OCI-LY7 (cell line): ENCODE data around the gene RNF13. TPM values are rescaled to one million over a fixed set of nuclear protein-coding genes. Genes with fewer than 3 reads are reported as not detected.

ENCODE experiments used
- BruUV-seq: library from RNA; stranded (reverse); fragments of 400-500 nt; replicated peaks from 2 replicates; lab custom pipeline; 2021; lab: Mats Ljungman, UMichigan
- CTCF ChIA-PET: fragments of 300-600 bp; sonication (Branson Sonifier 250); formaldehyde crosslinking; loops from one replicate; lab custom pipeline; 2022; ENCODE audit warnings: antibody characterized with exemption; ENCODE audit not compliant: unreplicated experiment; lab: Charles Lee
- POLR2A ChIA-PET: fragments of 300-600 bp; sonication (Branson Sonifier 250); formaldehyde crosslinking; loops from one replicate; lab custom pipeline; 2022; ENCODE audit warnings: antibody characterized with exemption; lab: Charles Lee
- DNase-seq: peaks from one replicate; pipeline ENCODE4 v3.0.0-alpha.2; 2015; ENCODE audit warnings: low spot score
- H2AFZ ChIP-seq: fragments of 200-600 bp; sonication (generic), shearing (Covaris generic); 2 replicates; pipeline ENCODE4 v1.6.1; 2014; ENCODE audit warnings: mild to moderate bottlenecking, antibody characterized with exemption, low read length, moderate library complexity
- H3K27ac ChIP-seq: fragments of 200-600 bp; sonication (generic); 2 replicates; pipeline ENCODE4 v1.5.1; 2014; ENCODE audit warnings: mixed run types, low read depth, mild to moderate bottlenecking, moderate library complexity, low read length, inconsistent platforms; ENCODE audit not compliant: poor library complexity, severe bottlenecking
- H3K36me3 ChIP-seq: fragments of 200-600 bp; sonication (generic); 2 replicates; pipeline ENCODE4 v1.6.1; 2014; ENCODE audit warnings: mild to moderate bottlenecking, antibody characterized with exemption, low read length, moderate library complexity, mixed read lengths; ENCODE audit not compliant: insufficient read depth
- H3K4me1 ChIP-seq: fragments of 200-600 bp; sonication (generic); 2 replicates; pipeline ENCODE4 v1.5.1; 2014; ENCODE audit warnings: mild to moderate bottlenecking, low read length; ENCODE audit not compliant: insufficient read depth, poor library complexity, severe bottlenecking
- H3K4me2 ChIP-seq: fragments of 200-600 bp; sonication (generic); 2 replicates; pipeline ENCODE4 v1.6.1; 2014; ENCODE audit warnings: mild to moderate bottlenecking, low read length
- H3K4me3 ChIP-seq: fragments of 200-600 bp; sonication (generic); 2 replicates; pipeline ENCODE4 v1.5.1; 2014; ENCODE audit warnings: mild to moderate bottlenecking, low read depth, low read length; ENCODE audit not compliant: poor library complexity, severe bottlenecking
- H3K79me2 ChIP-seq: fragments of 200-600 bp; sonication (generic); 2 replicates; pipeline ENCODE4 v1.6.1; 2016; ENCODE audit warnings: low read depth, mild to moderate bottlenecking, low read length, moderate library complexity, mixed read lengths; ENCODE audit not compliant: insufficient read depth
- H3K9me2 ChIP-seq: fragments of 200-600 bp; sonication (generic); 2 replicates; pipeline ENCODE4 v1.6.1; 2016; ENCODE audit warnings: mild to moderate bottlenecking, low read length, mixed read lengths; ENCODE audit not compliant: insufficient read depth
- H3K9me3 ChIP-seq: fragments of 200-600 bp; sonication (generic); 2 replicates; pipeline ENCODE4 v1.6.1; 2014; ENCODE audit warnings: mild to moderate bottlenecking, mixed run types, low read length, mixed read lengths
- H4K20me1 ChIP-seq: fragments of 200-600 bp; sonication (generic); 2 replicates; pipeline ENCODE4 v1.6.1; 2014; ENCODE audit warnings: mild to moderate bottlenecking, antibody characterized with exemption, low read length, moderate library complexity, mixed read lengths; ENCODE audit not compliant: insufficient read depth
- EZH2phosphoT487 ChIP-seq: fragments of 200-600 bp; sonication (generic); IDR thresholded peaks from 2 replicates; pipeline ENCODE4 v1.6.1; 2018; ENCODE audit warnings: low read depth, borderline replicate concordance, mild to moderate bottlenecking, mixed run types, antibody characterized with exemption, low read length, moderate library complexity, mixed read lengths
- intact Hi-C: fragments of 100-400 bp; cut with micrococcal nuclease; formaldehyde crosslinking; loops from one replicate; pipeline ENCODE4 v1.10.0; 2022; ENCODE audit not compliant: unreplicated experiment
- total RNA-seq, 2 experiments: library from RNA; depleted of rRNA in 1 of 2; stranded (reverse); fragments of >200 nt in 1 of 2; shearing (Covaris generic) in 1 of 2; gene quantifications; 2 replicates each; pipeline ENCODE4 v1.2.3, GENCODE V29; 2014 to 2022
- TF ChIP-seq, protein P1 (sequence below): fragments of 200-600 bp; sonication (generic); conservative IDR thresholded peaks from 2 replicates; pipeline ENCODE4 v1.5.1; 2014; ENCODE audit warnings: mild to moderate bottlenecking, antibody characterized with exemption, low read length, moderate library complexity, mixed read lengths

Gene RNF13
- total RNA-seq, 2 experiments from 2014 or later: 26.2 to 37.3 TPM

- peaks cover 26% of the 10 kb centered on the region for H3K4me1 ChIP-seq
- peaks cover 16% of the 10 kb centered on the region for H3K79me2 ChIP-seq
- H3K9me2 ChIP-seq: no peaks in the 10 kb centered on the region
- peaks cover 9% of the 10 kb centered on the region for H4K20me1 ChIP-seq
- POLR2A ChIA-PET: interaction anchor here (2.4 kb wide), 1 partner anchor 12 kb away, joined by 7 read pairs; no protein-coding TSS in a partner anchor
- intact Hi-C loops: loop anchor here (2.0 to 5.0 kb wide), 4 partner anchors 43 to 1278 kb away; partner anchors contain the start of genes GYG1, MED12L and PFN2
- DNase-seq: no peak
- H3K27ac ChIP-seq: no peak overlapping the region
- TF ChIP-seq, protein P1, sequence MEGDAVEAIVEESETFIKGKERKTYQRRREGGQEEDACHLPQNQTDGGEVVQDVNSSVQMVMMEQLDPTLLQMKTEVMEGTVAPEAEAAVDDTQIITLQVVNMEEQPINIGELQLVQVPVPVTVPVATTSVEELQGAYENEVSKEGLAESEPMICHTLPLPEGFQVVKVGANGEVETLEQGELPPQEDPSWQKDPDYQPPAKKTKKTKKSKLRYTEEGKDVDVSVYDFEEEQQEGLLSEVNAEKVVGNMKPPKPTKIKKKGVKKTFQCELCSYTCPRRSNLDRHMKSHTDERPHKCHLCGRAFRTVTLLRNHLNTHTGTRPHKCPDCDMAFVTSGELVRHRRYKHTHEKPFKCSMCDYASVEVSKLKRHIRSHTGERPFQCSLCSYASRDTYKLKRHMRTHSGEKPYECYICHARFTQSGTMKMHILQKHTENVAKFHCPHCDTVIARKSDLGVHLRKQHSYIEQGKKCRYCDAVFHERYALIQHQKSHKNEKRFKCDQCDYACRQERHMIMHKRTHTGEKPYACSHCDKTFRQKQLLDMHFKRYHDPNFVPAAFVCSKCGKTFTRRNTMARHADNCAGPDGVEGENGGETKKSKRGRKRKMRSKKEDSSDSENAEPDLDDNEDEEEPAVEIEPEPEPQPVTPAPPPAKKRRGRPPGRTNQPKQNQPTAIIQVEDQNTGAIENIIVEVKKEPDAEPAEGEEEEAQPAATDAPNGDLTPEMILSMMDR: no peak
- no peak for TF ChIP-seq EZH2phosphoT487
- H2AFZ ChIP-seq: 0 out of 2 replicates have a peak overlapping the region, but pooled peaks have one; percentile 40
- no peaks in the 10 kb centered on the region for H3K36me3 ChIP-seq
- H3K4me2 ChIP-seq: no peak overlapping the region
- BruUV-seq: no TSS peak
- CTCF ChIA-PET: no interaction called here
- H3K4me3 ChIP-seq: no peak overlapping the region
- no peaks in the 10 kb centered on the region for H3K9me3 ChIP-seq
These were observed 3.3 kb upstream of the RNF13 start for GRCh38 chr3:149809699-149810098.

- Histone ChIP-seq H3K36me3 (no peaks in the 10 kb centered on the region), H2AFZ (no peak overlapping the region; the same call in 1 of the 2 replicates), H3K4me3 (no peak overlapping the region), H3K9me3 (no peaks in the 10 kb centered on the region), H3K79me2 (peaks cover 28% of the 10 kb centered on the region), H3K4me1 (peaks cover 37% of the 10 kb centered on the region), H4K20me1 (peaks cover 17% of the 10 kb centered on the region), H3K4me2 (no peak overlapping the region), H3K9me2 (no peaks in the 10 kb centered on the region), H3K27ac (no peak overlapping the region)
- no peak for DNase-seq
- TF ChIP-seq EZH2phosphoT487: no peak
- ChIA-PET POLR2A (interaction anchor here (0.5 to 0.6 kb wide), 2 partner anchors 127 to 399 kb away, joined by 3 read pairs; no protein-coding TSS in a partner anchor), CTCF (interaction anchor here (1.0 kb wide), 1 partner anchor 38 kb away, joined by 3 read pairs; no protein-coding TSS in a partner anchor)
- no TSS peak for BruUV-seq
- intact Hi-C loops: loop anchor here (5.0 kb wide), 3 partner anchors 161 to 1276 kb away; partner anchors contain the start of genes GYG1, MED12L and PFN2
These were observed 2.2 kb upstream of the RNF13 start for GRCh38 chr3:149810846-149811245.

DNA sequence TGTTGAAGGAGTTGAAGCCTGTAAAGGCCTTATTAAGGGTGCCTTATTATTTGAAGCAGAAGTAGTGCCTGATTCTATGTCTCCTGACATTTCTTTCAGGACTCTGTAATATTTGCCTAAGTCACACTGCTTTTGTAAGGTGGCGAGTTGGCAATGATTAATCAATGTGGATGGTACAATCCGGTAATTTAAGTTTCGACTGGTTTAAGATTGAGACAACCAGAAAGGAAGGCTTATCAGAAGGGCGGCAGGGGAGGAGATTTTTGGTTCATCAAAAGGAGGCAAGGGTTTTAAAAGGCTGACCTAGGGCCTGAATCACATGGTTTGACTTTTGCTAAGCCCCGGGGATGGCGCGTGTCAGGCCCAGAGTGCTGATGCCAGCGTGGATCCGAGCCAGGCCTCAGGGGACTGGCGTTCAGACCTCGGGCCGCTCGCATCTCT is 830 bp upstream of the RNF13 start:
- peak; percentile 15 for DNase-seq
- Histone ChIP-seq H3K9me2 (no peaks in the 10 kb centered on the region), H3K27ac (peak overlapping the region; percentile 77), H3K4me1 (peaks cover 43% of the 10 kb centered on the region), H4K20me1 (peaks cover 20% of the 10 kb centered on the region), H3K4me2 (peak overlapping the region; percentile 85), H3K4me3 (peak overlapping the region; percentile 87), H3K36me3 (no peaks in the 10 kb centered on the region), H3K79me2 (peaks cover 41% of the 10 kb centered on the region), H3K9me3 (no peaks in the 10 kb centered on the region), H2AFZ (peak overlapping the region; percentile 99)
- POLR2A ChIA-PET: no interaction called here
- CTCF ChIA-PET: no interaction called here
- BruUV-seq: TSS peak; percentile 81
- TF ChIP-seq, protein P1: no peak
- TF ChIP-seq EZH2phosphoT487: no peak
- intact Hi-C loops: loop anchor here (1.0 to 5.0 kb wide), 6 partner anchors 60 to 1275 kb away; partner anchors contain the start of genes COMMD2, GYG1, MED12L and PFN2
